Airway epithelial cell (primary cell): ENCODE results near the gene TRMT2B. TPM values are rescaled to one million over a fixed set of nuclear protein-coding genes. Genes with fewer than 3 reads are reported as not detected.

Experiments used
- total RNA-seq: library from RNA; depleted of rRNA; stranded (reverse); fragments of >200 nt; gene quantifications from 2 replicates; pipeline ENCODE4 v1.2.3, GENCODE V29; 2015

The TRMT2B gene
- 8.6 and 9.7 TPM in 2 replicates for total RNA-seq

GRCh38 chrX:101051549-101052302 lies at the start of gene TRMT2B:
TSS of gene TRMT2B (minus strand) at chrX:101052111. CDS start at chrX:101042289, 9,822 bp downstream.

GRCh38 chrX:101097546-101098453 lies 45.9 kb upstream of the TRMT2B start, which contains the start of gene CENPI:
TSS of gene CENPI (plus strand) at chrX:101098204. CDS start at chrX:101101071, 2,867 bp downstream.

GRCh38 chrX:101078716-101079598 lies 27.0 kb upstream of the TRMT2B start, which contains the start of gene TMEM35A:
TSS of gene TMEM35A (plus strand) at chrX:101078879. CDS start at chrX:101079003, 124 bp downstream.

GRCh38 chrX:100969408-100969807 lies 82.5 kb downstream of the TRMT2B start, which contains the start of gene ARL13A:
TSS of gene ARL13A (plus strand) at chrX:100969708. CDS start at chrX:100973690, 3,982 bp downstream.

Other genes with a start within 250 kb of the TRMT2B start
- gene CSTF2, start 231.7 kb downstream of the TRMT2B start, total RNA-seq, result 18.8 and 26.4 TPM in 2 replicates
- gene NOX1, start 177.8 kb downstream of the TRMT2B start, total RNA-seq, result not detected in 2 replicates
- 1.1 and 1.6 TPM in 2 replicates for gene XKRX, start 123.2 kb downstream of the TRMT2B start, total RNA-seq
- gene ARL13A, start 82.4 kb downstream of the TRMT2B start, total RNA-seq, result not detected in 2 replicates
- gene TMEM35A, start 26.8 kb upstream of the TRMT2B start, total RNA-seq, result 0.51 and 0.56 TPM in 2 replicates
- gene CENPI, start 46.1 kb upstream of the TRMT2B start, total RNA-seq, result 11.9 and 16.1 TPM in 2 replicates
- under 0.01 and 0.09 TPM in 2 replicates for gene DRP2, start 167.7 kb upstream of the TRMT2B start, total RNA-seq
- gene TAF7L, start 239.2 kb upstream of the TRMT2B start, total RNA-seq, result not detected in 2 replicates